ACC112 (cell line): ENCODE measurements around the gene LCE1F.

Experiments
- H2AFZ ChIP-seq: fragments of 200-600 bp; sonication (generic); one replicate; pipeline ENCODE4 v1.6.0; 2017; ENCODE audit warnings: antibody characterized with exemption, low read length; ENCODE audit not compliant: unreplicated experiment
- H3K27ac ChIP-seq: fragments of 200-600 bp; sonication (generic); 2 replicates; pipeline ENCODE4 v1.5.1; 2014; ENCODE audit warnings: low read depth, mild to moderate bottlenecking, antibody characterized with exemption, low read length, moderate library complexity
- H3K27me3 ChIP-seq: fragments of 200-600 bp; sonication (generic); 2 replicates; pipeline ENCODE4 v1.6.1; 2014; ENCODE audit warnings: mild to moderate bottlenecking, antibody characterized with exemption, low read length, moderate library complexity, mixed read lengths; ENCODE audit not compliant: insufficient read depth
- H3K36me3 ChIP-seq: fragments of 200-600 bp; sonication (generic); 2 replicates; pipeline ENCODE4 v1.6.1; 2016; ENCODE audit warnings: mild to moderate bottlenecking, antibody characterized with exemption, low read length, moderate library complexity, mixed read lengths; ENCODE audit not compliant: insufficient read depth
- H3K4me1 ChIP-seq: fragments of 200-600 bp; sonication (generic); one replicate; pipeline ENCODE4 v1.6.1; 2016; ENCODE audit warnings: low read length, mixed read lengths; ENCODE audit not compliant: insufficient read depth, unreplicated experiment, control insufficient read depth
- H3K4me3 ChIP-seq: fragments of 200-600 bp; sonication (generic); 2 replicates; pipeline ENCODE4 v1.5.1; 2014; ENCODE audit warnings: mild to moderate bottlenecking, low read depth, low read length
- H3K79me2 ChIP-seq: fragments of 200-600 bp; sonication (generic); one replicate; pipeline ENCODE4 v1.6.0; 2016; ENCODE audit warnings: low read length; ENCODE audit not compliant: control insufficient read depth, unreplicated experiment, insufficient read depth

The LCE1F gene

GRCh38 chr1:152774875-152775274 is at the start of gene LCE1F:
Gene LCE1F (plus strand): TSS chr1:152775140. CDS start chr1:152776372, 1,232 bp downstream.
- Histone ChIP-seq H3K36me3 (no peaks in the 10 kb centered on the region), H3K27me3 (no peaks in the 10 kb centered on the region), H2AFZ (no peak within 1 kb of the TSS), H3K4me3 (no peak within 1 kb of the TSS), H3K79me2 (no peaks in the 10 kb centered on the region), H3K27ac (no peak within 1 kb of the TSS), H3K4me1 (no peaks in the 10 kb centered on the region)

DNA sequence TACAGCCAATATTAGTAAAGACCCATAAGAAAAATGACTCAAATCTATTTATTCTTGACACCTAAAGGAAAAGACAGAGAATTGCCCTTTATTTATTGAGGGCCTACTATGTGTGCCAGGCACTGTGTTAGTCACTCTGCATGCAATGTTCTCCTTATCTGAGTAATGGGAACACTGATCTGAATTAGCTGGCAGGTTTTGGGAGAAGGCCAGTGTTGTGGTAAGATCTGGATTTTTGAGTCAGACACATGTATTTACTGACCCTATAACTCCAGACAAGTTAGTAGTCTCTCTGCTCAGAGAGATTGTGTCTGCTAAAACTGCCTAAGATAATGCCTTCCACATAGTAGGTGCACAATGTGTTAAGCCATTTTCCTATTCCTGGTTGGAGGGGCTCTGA is 49.7 kb upstream of the LCE1F start:
- Histone ChIP-seq H3K79me2 (no peaks in the 10 kb centered on the region), H3K4me3 (no peak overlapping the region)

GRCh38 chr1:152728986-152729385 is 46.0 kb upstream of the LCE1F start:
- Histone ChIP-seq H2AFZ (no peak overlapping the region), H3K27ac (no peak overlapping the region), H3K79me2 (no peaks in the 10 kb centered on the region), H3K4me1 (no peaks in the 10 kb centered on the region), H3K27me3 (no peaks in the 10 kb centered on the region), H3K4me3 (no peak overlapping the region), H3K36me3 (no peaks in the 10 kb centered on the region)

More for the DNA sequence above, 49.7 kb upstream of the LCE1F start:
- no peaks in the 10 kb centered on the region for H3K36me3 ChIP-seq
- no peak overlapping the region for H3K27ac ChIP-seq
- no peak overlapping the region for H2AFZ ChIP-seq
- no peaks in the 10 kb centered on the region for H3K4me1 ChIP-seq
- H3K27me3 ChIP-seq: no peaks in the 10 kb centered on the region

- no peak overlapping the region for H3K4me3 ChIP-seq
- H3K36me3 ChIP-seq: no peaks in the 10 kb centered on the region
- no peaks in the 10 kb centered on the region for H3K4me1 ChIP-seq
- no peaks in the 10 kb centered on the region for H3K27me3 ChIP-seq
- H3K79me2 ChIP-seq: no peaks in the 10 kb centered on the region
- no peak overlapping the region for H3K27ac ChIP-seq
- H2AFZ ChIP-seq: no peak overlapping the region
These were observed 39.3 kb upstream of the LCE1F start for GRCh38 chr1:152735648-152736047.

DNA sequence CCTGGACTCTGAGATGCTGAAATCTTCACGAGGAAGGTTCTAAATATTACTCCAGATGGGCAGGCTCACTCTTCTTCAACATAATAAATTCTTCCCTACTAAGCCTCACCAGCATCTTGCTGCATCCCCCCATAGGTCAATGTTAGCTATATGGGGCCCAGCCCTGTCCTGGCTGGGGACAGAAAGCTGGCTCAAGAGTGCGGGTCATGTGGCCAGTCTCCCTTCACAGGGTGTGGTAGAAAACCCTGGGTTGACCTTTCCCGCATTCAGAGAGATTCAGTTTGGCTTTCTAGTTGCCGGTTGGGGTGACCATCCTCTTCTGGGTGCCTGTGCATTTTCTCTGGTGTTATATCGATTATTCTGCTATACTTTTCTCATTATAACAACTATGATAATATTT is 36.9 kb upstream of the LCE1F start:
- H2AFZ ChIP-seq: no peak overlapping the region
- H3K4me1 ChIP-seq: no peaks in the 10 kb centered on the region
- H3K79me2 ChIP-seq: no peaks in the 10 kb centered on the region
- no peak overlapping the region for H3K4me3 ChIP-seq
- H3K27me3 ChIP-seq: no peaks in the 10 kb centered on the region
- no peaks in the 10 kb centered on the region for H3K36me3 ChIP-seq
- no peak overlapping the region for H3K27ac ChIP-seq

DNA sequence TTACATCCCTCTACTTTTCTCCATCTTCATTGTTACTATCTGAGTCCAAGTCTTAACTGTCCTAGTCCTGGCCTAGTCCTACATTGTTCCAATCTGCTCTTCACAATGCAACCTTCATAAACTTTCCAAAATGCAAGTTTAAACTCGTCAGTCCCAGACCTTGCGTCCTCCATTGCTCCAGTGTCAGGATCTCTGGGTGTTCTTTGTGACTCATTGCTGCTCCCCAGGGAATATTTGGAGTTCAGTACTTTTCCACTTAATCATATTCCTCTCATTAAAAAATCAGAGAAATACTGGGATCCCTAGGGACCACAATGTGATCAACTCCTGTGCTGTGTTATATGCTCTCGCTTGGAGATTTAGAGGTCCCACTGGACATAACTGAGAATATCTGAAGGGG is 35.1 kb upstream of the LCE1F start:
- no peaks in the 10 kb centered on the region for H3K79me2 ChIP-seq
- no peak overlapping the region for H3K4me3 ChIP-seq
- no peaks in the 10 kb centered on the region for H3K36me3 ChIP-seq
- H3K27me3 ChIP-seq: no peaks in the 10 kb centered on the region
- H2AFZ ChIP-seq: no peak overlapping the region
- no peak overlapping the region for H3K27ac ChIP-seq
- H3K4me1 ChIP-seq: no peaks in the 10 kb centered on the region

DNA sequence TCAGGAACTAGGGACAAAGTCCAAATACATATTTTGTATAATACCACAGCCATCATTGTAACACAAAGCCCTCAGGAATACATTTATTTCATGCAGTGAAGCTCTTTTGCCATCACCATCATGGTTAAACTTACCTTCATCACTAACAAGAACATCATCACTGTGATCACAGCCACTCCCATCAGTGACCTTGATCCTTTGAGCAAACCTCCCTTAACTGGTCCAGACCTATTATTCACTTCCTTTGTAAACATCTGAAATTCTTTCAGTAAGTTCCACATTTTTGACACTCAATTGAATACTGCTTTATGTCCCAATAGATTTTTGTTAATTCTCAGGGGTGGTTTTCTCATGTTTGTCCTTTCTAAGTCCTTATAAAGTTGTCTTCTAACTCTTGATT is 33.3 kb upstream of the LCE1F start:
- Histone ChIP-seq H3K27me3 (no peaks in the 10 kb centered on the region), H3K79me2 (no peaks in the 10 kb centered on the region), H2AFZ (no peak overlapping the region), H3K36me3 (no peaks in the 10 kb centered on the region), H3K4me1 (no peaks in the 10 kb centered on the region), H3K27ac (no peak overlapping the region), H3K4me3 (no peak overlapping the region)

DNA sequence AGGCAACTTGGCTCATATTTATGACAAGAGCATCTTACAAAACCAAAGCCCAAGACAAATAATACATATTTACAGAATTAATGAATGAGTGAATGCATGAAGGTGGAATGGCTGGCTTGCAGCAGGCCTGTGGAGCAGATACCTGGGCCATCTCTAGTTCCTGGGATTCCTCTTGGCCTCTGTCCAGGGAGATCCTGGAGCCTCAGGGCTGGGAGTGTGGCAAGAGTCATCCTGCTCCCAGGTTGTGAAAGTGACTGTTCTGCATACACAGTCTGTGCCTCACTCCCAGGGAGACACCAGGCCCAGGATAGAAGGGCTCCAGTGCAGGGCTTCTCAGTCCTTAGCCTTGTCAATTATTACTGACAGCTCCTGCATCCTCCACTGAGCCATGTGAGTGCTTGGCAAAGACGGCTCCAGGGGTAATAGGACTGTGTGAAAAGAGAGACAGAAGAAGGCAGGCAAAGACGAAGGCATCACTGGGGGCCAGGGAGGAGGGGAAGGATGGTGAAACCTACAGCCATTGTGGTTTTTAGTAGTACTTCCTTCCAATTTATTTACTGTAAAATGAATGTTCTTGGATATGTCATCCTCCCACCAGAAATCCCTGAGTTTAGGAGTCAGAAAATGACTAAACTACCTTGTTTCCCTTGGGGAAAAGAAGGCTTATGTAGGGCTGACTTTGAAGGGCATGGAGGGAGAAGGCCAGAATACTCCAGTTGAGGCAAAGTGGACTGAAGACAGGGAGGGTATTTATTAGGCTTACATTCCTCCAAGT is 31.4 kb upstream of the LCE1F start:
- H3K27me3 ChIP-seq: no peaks in the 10 kb centered on the region
- H3K36me3 ChIP-seq: no peaks in the 10 kb centered on the region
- H3K27ac ChIP-seq: no peak overlapping the region
- H2AFZ ChIP-seq: no peak overlapping the region
- no peaks in the 10 kb centered on the region for H3K79me2 ChIP-seq
- H3K4me1 ChIP-seq: no peaks in the 10 kb centered on the region
- no peak overlapping the region for H3K4me3 ChIP-seq

DNA sequence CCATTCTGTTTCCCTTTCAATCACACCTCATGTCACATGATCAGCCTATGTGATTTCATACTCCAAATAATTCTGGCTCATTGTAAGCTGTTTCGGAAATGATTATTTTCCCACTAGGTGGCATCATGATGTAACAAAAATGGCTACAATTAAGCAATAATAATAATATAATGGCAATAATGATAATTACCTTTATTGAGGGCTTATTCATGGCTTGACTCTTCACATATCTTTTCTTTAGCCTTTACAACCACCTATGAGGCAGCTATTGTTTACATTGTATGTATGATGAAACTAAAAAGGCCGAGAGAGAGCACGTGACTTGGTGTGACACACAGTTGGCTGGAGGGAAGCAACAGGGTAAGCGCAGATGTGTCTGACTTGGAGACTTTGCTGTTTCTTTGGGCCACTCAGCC is 29.6 kb upstream of the LCE1F start:
- H3K27ac ChIP-seq: no peak overlapping the region
- no peaks in the 10 kb centered on the region for H3K79me2 ChIP-seq
- no peak overlapping the region for H2AFZ ChIP-seq
- no peaks in the 10 kb centered on the region for H3K4me1 ChIP-seq
- no peaks in the 10 kb centered on the region for H3K36me3 ChIP-seq
- H3K27me3 ChIP-seq: no peaks in the 10 kb centered on the region
- H3K4me3 ChIP-seq: no peak overlapping the region

GRCh38 chr1:152745765-152746444 is 29.0 kb upstream of the LCE1F start:
- H3K27ac ChIP-seq: no peak overlapping the region
- no peak overlapping the region for H3K4me3 ChIP-seq
- H3K27me3 ChIP-seq: no peaks in the 10 kb centered on the region
- no peaks in the 10 kb centered on the region for H3K79me2 ChIP-seq
- no peaks in the 10 kb centered on the region for H3K36me3 ChIP-seq
- no peak overlapping the region for H2AFZ ChIP-seq
- no peaks in the 10 kb centered on the region for H3K4me1 ChIP-seq

DNA sequence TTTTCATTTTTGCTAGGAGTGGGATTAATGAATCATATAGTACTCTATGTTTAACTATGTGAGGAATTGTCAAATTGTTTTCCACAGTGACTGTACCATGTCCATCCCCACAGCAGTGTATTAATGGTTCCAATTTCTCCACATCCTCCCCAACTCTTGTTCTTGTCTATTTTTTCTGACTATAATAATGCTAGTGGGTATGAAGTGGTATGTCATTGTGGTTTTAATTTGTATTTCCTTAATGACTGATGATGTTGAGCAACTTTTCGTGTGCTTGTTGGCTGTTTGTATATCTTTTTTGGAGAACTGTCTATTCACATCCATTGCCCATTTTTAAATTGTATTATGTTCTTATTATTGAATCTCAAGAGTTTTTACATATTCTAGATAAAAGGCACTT is 27.1 kb upstream of the LCE1F start:
- H3K79me2 ChIP-seq: no peaks in the 10 kb centered on the region
- H2AFZ ChIP-seq: no peak overlapping the region
- no peak overlapping the region for H3K27ac ChIP-seq
- H3K36me3 ChIP-seq: no peaks in the 10 kb centered on the region
- peaks cover 3% of the 10 kb centered on the region for H3K4me1 ChIP-seq
- H3K27me3 ChIP-seq: no peaks in the 10 kb centered on the region
- H3K4me3 ChIP-seq: no peak overlapping the region
